ENCODE measurements around the gene USP17L10. TPM values are rescaled to one million over a fixed set of nuclear protein-coding genes. Genes with fewer than 3 reads are reported as not detected.
"Not testable (repeated sequence)": the region's sequence is repeated elsewhere in the genome, so short reads cannot be mapped to it uniquely, and the experiment has no call there.

The USP17L10 gene
- not detected for total RNA-seq

GRCh38 chr4:9210357-9210756 is at the start of gene USP17L10:
Gene USP17L10, plus strand, starts transcription at chr4:9210657. Its CDS starts 0 bp downstream, at chr4:9210657.
- H3K36me3 Mint-ChIP-seq (ENCODE audit: low read depth); H3K9me3 Mint-ChIP-seq; CTCF ChIA-PET; H3K4me3 Mint-ChIP-seq; H3K4me1 Mint-ChIP-seq (ENCODE audit: low read depth); H3K27ac Mint-ChIP-seq; DNase-seq; intact Hi-C loops (cut with micrococcal nuclease); H3K27me3 Mint-ChIP-seq (ENCODE audit: low read depth): not testable (repeated sequence)

- H3K36me3 Mint-ChIP-seq (ENCODE audit: low read depth); H3K27ac Mint-ChIP-seq; intact Hi-C loops (cut with micrococcal nuclease); H3K9me3 Mint-ChIP-seq; H3K27me3 Mint-ChIP-seq (ENCODE audit: low read depth); H3K4me3 Mint-ChIP-seq; H3K4me1 Mint-ChIP-seq (ENCODE audit: low read depth): not testable (repeated sequence)
- CTCF ChIA-PET, result interaction anchor here (1.0 to 1.2 kb wide), 2 partner anchors 11 to 215 kb away, joined by 3 read pairs; no protein-coding TSS in a partner anchor
- peak; percentile 81 for DNase-seq
These were observed 44.5 kb upstream of the USP17L10 start for GRCh38 chr4:9165990-9166389.

- H3K27ac Mint-ChIP-seq; H3K36me3 Mint-ChIP-seq (ENCODE audit: low read depth); CTCF ChIA-PET: not testable (repeated sequence)
These were observed 40.5 kb upstream of the USP17L10 start, which contains the start of gene FAM90A26 for GRCh38 chr4:9169791-9170459. Gene FAM90A26, plus strand, starts transcription at chr4:9170409. Its CDS starts 2,764 bp downstream, at chr4:9173173.

GRCh38 chr4:9214701-9215100 is 4.2 kb downstream of the USP17L10 start:
- H3K4me1 Mint-ChIP-seq (ENCODE audit: low read depth); H3K9me3 Mint-ChIP-seq; H3K27ac Mint-ChIP-seq; H3K27me3 Mint-ChIP-seq (ENCODE audit: low read depth); intact Hi-C loops (cut with micrococcal nuclease); CTCF ChIA-PET; H3K4me3 Mint-ChIP-seq; H3K36me3 Mint-ChIP-seq (ENCODE audit: low read depth); DNase-seq: not testable (repeated sequence)

More at GRCh38 chr4:9169791-9170459, 40.5 kb upstream of the USP17L10 start, which contains the start of gene FAM90A26:
- H3K4me3 Mint-ChIP-seq; H3K27me3 Mint-ChIP-seq (ENCODE audit: low read depth); H3K9me3 Mint-ChIP-seq; DNase-seq; H3K4me1 Mint-ChIP-seq (ENCODE audit: low read depth); intact Hi-C loops (cut with micrococcal nuclease): not testable (repeated sequence)

GRCh38 chr4:9215105-9215504 is 4.6 kb downstream of the USP17L10 start, which contains the start of gene USP17L11:
Gene USP17L11, plus strand, starts transcription at chr4:9215405. Its CDS starts 0 bp downstream, at chr4:9215405.
- CTCF ChIA-PET; H3K4me1 Mint-ChIP-seq (ENCODE audit: low read depth); H3K36me3 Mint-ChIP-seq (ENCODE audit: low read depth); DNase-seq; H3K27me3 Mint-ChIP-seq (ENCODE audit: low read depth); H3K27ac Mint-ChIP-seq; H3K9me3 Mint-ChIP-seq; H3K4me3 Mint-ChIP-seq; intact Hi-C loops (cut with micrococcal nuclease): not testable (repeated sequence)

GRCh38 chr4:9219852-9220251 is 9.4 kb downstream of the USP17L10 start, which contains the start of gene USP17L12:
Gene USP17L12, plus strand, starts transcription at chr4:9220152. Its CDS starts 0 bp downstream, at chr4:9220152.
- intact Hi-C loops (cut with micrococcal nuclease); DNase-seq; CTCF ChIA-PET; H3K27ac Mint-ChIP-seq; H3K27me3 Mint-ChIP-seq (ENCODE audit: low read depth); H3K9me3 Mint-ChIP-seq; H3K4me1 Mint-ChIP-seq (ENCODE audit: low read depth); H3K36me3 Mint-ChIP-seq (ENCODE audit: low read depth); H3K4me3 Mint-ChIP-seq: not testable (repeated sequence)

GRCh38 chr4:9224596-9224995 is 14.1 kb downstream of the USP17L10 start, which contains the start of gene USP17L13:
Gene USP17L13, plus strand, starts transcription at chr4:9224896. Its CDS starts 0 bp downstream, at chr4:9224896.
- H3K9me3 Mint-ChIP-seq; DNase-seq; intact Hi-C loops (cut with micrococcal nuclease); H3K4me1 Mint-ChIP-seq (ENCODE audit: low read depth); H3K36me3 Mint-ChIP-seq (ENCODE audit: low read depth); CTCF ChIA-PET; H3K27me3 Mint-ChIP-seq (ENCODE audit: low read depth); H3K4me3 Mint-ChIP-seq; H3K27ac Mint-ChIP-seq: not testable (repeated sequence)

- CTCF ChIA-PET; H3K27ac Mint-ChIP-seq; intact Hi-C loops (cut with micrococcal nuclease); H3K4me3 Mint-ChIP-seq; H3K9me3 Mint-ChIP-seq; H3K4me1 Mint-ChIP-seq (ENCODE audit: low read depth); H3K36me3 Mint-ChIP-seq (ENCODE audit: low read depth); DNase-seq; H3K27me3 Mint-ChIP-seq (ENCODE audit: low read depth): not testable (repeated sequence)
These were observed 19.8 kb downstream of the USP17L10 start for GRCh38 chr4:9230249-9230648.

GRCh38 chr4:9234085-9234484 is 23.6 kb downstream of the USP17L10 start, which contains the start of gene USP17L15:
Gene USP17L15, plus strand, starts transcription at chr4:9234385. Its CDS starts 0 bp downstream, at chr4:9234385.
- H3K4me1 Mint-ChIP-seq (ENCODE audit: low read depth); DNase-seq; H3K27me3 Mint-ChIP-seq (ENCODE audit: low read depth); H3K27ac Mint-ChIP-seq; intact Hi-C loops (cut with micrococcal nuclease); H3K4me3 Mint-ChIP-seq; H3K36me3 Mint-ChIP-seq (ENCODE audit: low read depth); H3K9me3 Mint-ChIP-seq; CTCF ChIA-PET: not testable (repeated sequence)

GRCh38 chr4:9238461-9238860 is 28.0 kb downstream of the USP17L10 start:
- H3K27me3 Mint-ChIP-seq (ENCODE audit: low read depth); H3K4me1 Mint-ChIP-seq (ENCODE audit: low read depth); CTCF ChIA-PET; H3K36me3 Mint-ChIP-seq (ENCODE audit: low read depth); intact Hi-C loops (cut with micrococcal nuclease); DNase-seq; H3K4me3 Mint-ChIP-seq; H3K27ac Mint-ChIP-seq; H3K9me3 Mint-ChIP-seq: not testable (repeated sequence)

- intact Hi-C loops (cut with micrococcal nuclease); H3K27me3 Mint-ChIP-seq (ENCODE audit: low read depth); H3K4me1 Mint-ChIP-seq (ENCODE audit: low read depth); DNase-seq; H3K9me3 Mint-ChIP-seq; CTCF ChIA-PET; H3K27ac Mint-ChIP-seq; H3K4me3 Mint-ChIP-seq; H3K36me3 Mint-ChIP-seq (ENCODE audit: low read depth): not testable (repeated sequence)
These were observed 33.1 kb downstream of the USP17L10 start, which contains the start of gene USP17L17 for GRCh38 chr4:9243579-9243978. Gene USP17L17, plus strand, starts transcription at chr4:9243879. Its CDS starts 0 bp downstream, at chr4:9243879.

GRCh38 chr4:9247953-9248680 is 37.7 kb downstream of the USP17L10 start, which contains the start of gene USP17L18:
Gene USP17L18, plus strand, starts transcription at chr4:9248630. Its CDS starts 0 bp downstream, at chr4:9248630.
- H3K27ac Mint-ChIP-seq; H3K9me3 Mint-ChIP-seq; DNase-seq; H3K4me3 Mint-ChIP-seq; H3K27me3 Mint-ChIP-seq (ENCODE audit: low read depth); H3K4me1 Mint-ChIP-seq (ENCODE audit: low read depth); H3K36me3 Mint-ChIP-seq (ENCODE audit: low read depth); intact Hi-C loops (cut with micrococcal nuclease); CTCF ChIA-PET: not testable (repeated sequence)

Data from activated naive CD4-positive, alpha-beta T cell treated with anti-CD3 and anti-CD28 coated beads for 36 hours (primary cell).